Measurements from ENCODE around the gene SWAP70.
"Not testable (repeated sequence)": the region's sequence is repeated elsewhere in the genome, so short reads cannot be mapped to it uniquely, and the experiment has no call there.

The SWAP70 gene

GRCh38 chr11:9693801-9694553, 30.1 kb downstream of the SWAP70 start:
- DNase-seq: no peak

GRCh38 chr11:9695228-9695627, 31.4 kb downstream of the SWAP70 start:
- DNase-seq: not testable (repeated sequence)

GRCh38 chr11:9697766-9698165, 33.9 kb downstream of the SWAP70 start:
- no peak for DNase-seq

DNA sequence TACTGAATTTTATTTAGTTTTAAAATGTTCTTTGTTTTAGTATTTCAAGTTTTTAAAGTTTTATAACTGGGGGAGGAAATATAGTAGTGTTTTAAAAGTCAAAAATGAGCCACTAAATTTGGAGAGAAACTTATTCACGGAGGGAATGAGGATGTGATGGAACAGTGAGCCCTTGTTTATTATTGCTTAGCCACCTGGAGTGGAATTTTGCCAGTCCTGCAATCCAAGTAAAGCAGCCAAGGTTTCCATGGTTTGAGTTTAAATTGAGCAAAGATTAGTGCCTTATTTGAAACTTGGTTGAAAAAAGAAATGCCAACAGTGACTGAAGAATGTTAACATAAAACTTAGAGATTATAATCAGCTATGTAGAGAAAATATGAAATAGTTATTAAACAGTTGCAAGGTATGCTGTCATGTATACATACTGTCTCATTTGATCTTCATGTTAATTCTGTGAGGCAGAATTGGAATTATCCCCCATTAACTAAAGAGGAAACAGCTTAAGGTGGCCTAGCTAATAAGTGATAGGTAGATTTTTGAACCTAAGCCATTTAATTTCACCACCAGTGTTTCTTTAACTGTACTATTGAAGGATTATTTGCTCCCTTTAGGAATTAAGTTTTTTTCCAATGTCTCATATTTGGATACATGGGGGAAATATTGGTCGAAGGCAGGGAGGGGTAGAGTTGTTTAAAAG, 36.4 kb downstream of the SWAP70 start:
- DNase-seq: no peak

GRCh38 chr11:9701799-9702198, 37.9 kb downstream of the SWAP70 start:
- DNase-seq: no peak

DNA sequence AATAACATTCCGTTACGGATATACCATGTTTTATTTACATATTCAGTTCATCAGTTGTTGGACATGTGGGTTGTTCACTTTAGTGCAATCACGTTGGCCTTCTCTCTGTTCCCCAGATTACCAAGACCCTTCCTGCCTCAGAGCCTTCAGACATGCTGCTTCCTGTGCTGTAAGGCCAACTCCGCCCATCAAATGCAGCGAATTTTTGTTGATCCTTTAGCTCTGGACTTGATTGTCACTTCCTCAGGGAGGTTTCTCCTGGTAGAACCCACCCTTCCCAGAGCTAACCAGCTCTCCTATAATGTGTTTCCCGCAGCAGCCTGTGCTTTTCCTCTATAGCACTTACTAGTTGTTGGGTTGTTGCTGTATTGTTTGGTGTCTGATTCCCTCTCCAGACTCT, 39.4 kb downstream of the SWAP70 start:
- DNase-seq: no peak

- no peak for DNase-seq
These were observed 40.2 kb downstream of the SWAP70 start for GRCh38 chr11:9704037-9704436.

DNA sequence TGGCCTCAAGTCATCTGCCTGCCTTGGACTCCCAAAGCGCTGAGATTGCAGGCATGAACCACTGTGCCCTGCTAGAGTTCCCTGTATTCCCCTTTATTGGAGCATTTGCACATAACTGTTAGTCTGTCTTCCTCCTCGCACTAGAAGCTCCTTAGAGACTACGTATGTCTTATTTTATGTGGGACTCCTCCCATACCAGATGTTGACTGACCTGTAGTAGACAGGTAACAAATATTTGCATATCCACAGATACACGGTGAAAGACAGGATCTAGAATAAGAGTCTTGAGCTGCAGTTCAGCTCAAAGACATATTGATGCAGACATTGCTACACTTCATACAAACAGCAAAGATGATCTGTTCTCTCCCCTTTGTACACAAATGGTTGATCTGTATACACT, 40.7 kb downstream of the SWAP70 start:
- DNase-seq: no peak

- not testable (repeated sequence) for DNase-seq
These were observed 41.5 kb downstream of the SWAP70 start for GRCh38 chr11:9705361-9705760.

GRCh38 chr11:9708544-9708943, 44.7 kb downstream of the SWAP70 start:
- no peak for DNase-seq

GRCh38 chr11:9710223-9710622, 46.3 kb downstream of the SWAP70 start:
- DNase-seq: no peak

GRCh38 chr11:9710852-9711251, 47.0 kb downstream of the SWAP70 start:
- DNase-seq: no peak

- DNase-seq: no peak
These were observed 47.8 kb downstream of the SWAP70 start for GRCh38 chr11:9711454-9712307.

- DNase-seq: no peak
These were observed 50.5 kb downstream of the SWAP70 start for GRCh38 chr11:9714272-9714940.

- DNase-seq: no peak
These were observed 52.6 kb downstream of the SWAP70 start for GRCh38 chr11:9716275-9717039.

- no peak for DNase-seq
These were observed 53.1 kb downstream of the SWAP70 start for GRCh38 chr11:9717040-9717357.

- no peak for DNase-seq
These were observed 53.8 kb downstream of the SWAP70 start for GRCh38 chr11:9717719-9718118.

GRCh38 chr11:9718147-9718546, 54.3 kb downstream of the SWAP70 start:
- DNase-seq: no peak

DNA sequence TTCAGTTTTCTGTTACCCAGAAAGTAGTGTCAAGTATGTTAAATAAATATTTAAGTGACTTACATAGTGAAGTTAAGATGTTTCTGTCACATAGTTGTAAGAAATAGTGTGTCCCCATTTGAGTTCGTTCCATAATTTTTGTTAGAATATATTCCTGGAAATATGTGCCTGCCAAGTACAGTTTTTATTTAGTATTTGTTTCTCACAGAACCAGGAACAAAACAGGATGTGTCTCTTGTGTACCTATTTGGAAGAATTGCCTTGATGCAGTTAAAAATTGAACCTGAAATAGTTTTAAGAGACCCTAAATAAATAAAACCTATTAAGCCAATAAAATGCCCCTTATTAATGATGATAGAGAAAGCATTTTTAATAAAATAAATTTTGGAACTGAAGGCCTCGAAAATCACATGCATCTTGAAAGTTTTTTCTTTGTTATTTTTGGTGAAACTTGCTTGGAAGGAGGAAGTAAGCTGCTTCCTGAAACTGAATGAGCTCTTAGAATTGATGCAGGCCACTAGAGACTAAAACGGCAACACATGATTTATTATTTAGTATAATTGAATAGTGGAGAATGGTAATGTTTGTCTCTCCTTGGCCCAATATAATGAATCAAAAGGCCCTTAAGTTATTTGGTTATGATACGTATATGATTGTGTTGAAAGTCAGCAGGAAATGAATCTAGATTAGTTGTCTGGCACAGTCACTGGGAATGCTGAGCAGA, 55.9 kb downstream of the SWAP70 start:
- DNase-seq: no peak

GRCh38 chr11:9720290-9720630, 56.4 kb downstream of the SWAP70 start:
- no peak for DNase-seq

DNA sequence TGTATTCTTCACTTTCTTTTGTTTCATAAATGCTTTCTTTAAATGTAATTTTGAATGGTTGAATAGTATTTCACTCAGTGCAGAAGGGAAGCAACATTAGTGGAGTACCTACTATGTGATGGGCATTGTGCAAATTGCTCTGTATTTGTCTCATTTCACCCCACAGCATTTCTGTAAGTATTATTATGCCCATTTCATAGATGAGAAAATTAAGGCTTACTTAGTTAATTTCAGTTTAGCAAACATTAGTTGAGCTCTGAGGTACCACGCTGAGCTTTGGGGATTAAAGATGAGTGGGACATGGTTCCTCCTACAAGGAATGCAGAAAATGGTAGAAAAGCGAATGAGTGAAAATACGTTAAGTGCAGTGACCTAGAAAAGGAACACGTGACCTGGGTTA, 58.1 kb downstream of the SWAP70 start:
- DNase-seq: no peak

DNA sequence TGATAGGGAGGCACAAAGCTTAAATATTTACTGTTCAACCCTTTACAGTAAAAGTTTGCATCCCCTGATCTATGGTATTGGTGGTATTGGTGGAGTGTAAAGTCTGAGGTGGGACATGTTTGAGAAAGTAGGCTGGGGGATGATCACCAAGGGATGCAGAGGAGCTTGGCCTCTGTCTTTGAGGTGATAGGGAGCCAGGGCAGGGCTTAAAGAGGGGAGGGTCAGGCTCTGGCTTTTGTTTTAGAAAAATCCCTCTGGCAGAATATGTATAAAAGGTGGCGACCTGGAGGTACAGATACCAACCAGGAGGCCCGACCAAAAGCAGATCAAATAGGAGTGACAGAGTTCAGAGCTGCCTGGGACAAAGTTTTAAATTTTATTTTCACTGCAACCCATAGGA, 59.0 kb downstream of the SWAP70 start:
- no peak for DNase-seq
